Dedifferentiated amniotic fluid mesenchymal stem cell (primary cell): Measurements from ENCODE around the gene TRMT2A.

ENCODE experiments used
- DNase-seq: peaks from one replicate; pipeline ENCODE4 v3.0.0-alpha.2; 2016; ENCODE audit errors: extremely low spot score

TRMT2A gene

GRCh38 chr22:20063271-20064139 is 53.5 kb downstream of the TRMT2A start:
- DNase-seq: no peak

DNA sequence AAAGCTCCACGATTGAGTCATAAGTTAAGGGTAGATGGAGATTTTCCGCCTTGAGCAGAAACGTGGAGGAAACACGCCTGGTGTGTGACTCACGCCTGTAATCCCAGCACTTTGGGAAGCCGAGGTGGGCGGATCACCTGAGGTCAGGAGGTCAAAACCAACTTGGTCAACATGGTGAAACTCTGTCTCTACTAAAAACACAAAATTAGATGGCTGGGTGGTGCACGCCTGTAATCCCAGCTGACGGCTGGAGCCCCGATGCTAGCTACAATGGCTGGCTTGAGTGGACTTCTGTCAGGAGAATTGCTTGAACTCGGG is 54.3 kb downstream of the TRMT2A start:
- DNase-seq: no peak

- no peak for DNase-seq
Measured at GRCh38 chr22:20062043-20062765, 54.8 kb downstream of the TRMT2A start.
